Loucy (cell line): ENCODE measurements around the gene COL10A1.

Source experiments
- EZH2phosphoT487 ChIP-seq: fragments of 200-600 bp; IDR thresholded peaks from 2 replicates; pipeline ENCODE4 v1.6.1; 2018; ENCODE audit warnings: antibody characterized with exemption, mild to moderate bottlenecking, moderate library complexity, borderline replicate concordance
- TF ChIP-seq, protein P1 (sequence below): fragments of 200-600 bp; sonication (generic); conservative IDR thresholded peaks from 2 replicates; pipeline ENCODE4 v1.5.1; 2014; ENCODE audit warnings: mild to moderate bottlenecking, antibody characterized with exemption, low read length

DNA sequence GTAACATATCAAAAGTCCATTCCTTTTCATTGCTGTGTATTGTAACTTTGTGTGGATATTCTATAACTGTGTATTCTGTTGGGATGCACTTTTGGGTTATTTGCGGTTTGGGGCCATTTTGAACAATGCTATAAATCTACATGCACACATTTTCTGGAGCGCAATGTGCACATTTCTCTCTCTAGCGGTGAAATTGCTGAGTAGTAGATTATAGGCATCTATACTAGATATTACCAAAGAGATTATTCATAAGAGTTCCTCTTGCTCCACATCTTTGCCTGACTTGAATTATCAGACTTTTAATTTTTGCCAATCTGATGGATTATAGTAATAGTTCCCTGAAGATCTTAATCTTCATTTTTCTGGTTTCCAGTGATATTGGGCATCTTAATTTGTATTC lies 47.0 kb downstream of the COL10A1 start:
- TF ChIP-seq, protein P1, sequence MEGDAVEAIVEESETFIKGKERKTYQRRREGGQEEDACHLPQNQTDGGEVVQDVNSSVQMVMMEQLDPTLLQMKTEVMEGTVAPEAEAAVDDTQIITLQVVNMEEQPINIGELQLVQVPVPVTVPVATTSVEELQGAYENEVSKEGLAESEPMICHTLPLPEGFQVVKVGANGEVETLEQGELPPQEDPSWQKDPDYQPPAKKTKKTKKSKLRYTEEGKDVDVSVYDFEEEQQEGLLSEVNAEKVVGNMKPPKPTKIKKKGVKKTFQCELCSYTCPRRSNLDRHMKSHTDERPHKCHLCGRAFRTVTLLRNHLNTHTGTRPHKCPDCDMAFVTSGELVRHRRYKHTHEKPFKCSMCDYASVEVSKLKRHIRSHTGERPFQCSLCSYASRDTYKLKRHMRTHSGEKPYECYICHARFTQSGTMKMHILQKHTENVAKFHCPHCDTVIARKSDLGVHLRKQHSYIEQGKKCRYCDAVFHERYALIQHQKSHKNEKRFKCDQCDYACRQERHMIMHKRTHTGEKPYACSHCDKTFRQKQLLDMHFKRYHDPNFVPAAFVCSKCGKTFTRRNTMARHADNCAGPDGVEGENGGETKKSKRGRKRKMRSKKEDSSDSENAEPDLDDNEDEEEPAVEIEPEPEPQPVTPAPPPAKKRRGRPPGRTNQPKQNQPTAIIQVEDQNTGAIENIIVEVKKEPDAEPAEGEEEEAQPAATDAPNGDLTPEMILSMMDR = no peak
- no peak for TF ChIP-seq EZH2phosphoT487
